ENCODE data around the gene MIR17HG. TPM values are rescaled to one million over a fixed set of nuclear protein-coding genes. Genes with fewer than 3 reads are reported as not detected.
"Not testable (repeated sequence)": the region's sequence is repeated elsewhere in the genome, so short reads cannot be mapped to it uniquely, and the experiment has no call there.

MIR17HG gene
- total RNA-seq, 6 experiments from 2014 or later, result 0.40 to 1.1 (median 0.90) TPM

- no peaks in the 10 kb centered on the region for H3K4me1 Mint-ChIP-seq (ENCODE audit: low read depth)
- no peaks in the 10 kb centered on the region for H3K36me3 Mint-ChIP-seq (ENCODE audit: low read depth)
- no peaks in the 10 kb centered on the region for H3K9me3 Mint-ChIP-seq
Observed at GRCh38 chr13:91313581-91313980, 33.9 kb upstream of the MIR17HG start.

GRCh38 chr13:91314888-91315287 lies 32.6 kb upstream of the MIR17HG start:
- no peaks in the 10 kb centered on the region for H3K4me1 Mint-ChIP-seq (ENCODE audit: low read depth)
- H3K4me3 Mint-ChIP-seq, result no peak overlapping the region
- no peaks in the 10 kb centered on the region for H3K9me3 Mint-ChIP-seq
- no peaks in the 10 kb centered on the region for H3K36me3 Mint-ChIP-seq (ENCODE audit: low read depth)
- no peak for TF ChIP-seq CTCF (IDR thresholded peaks at IDR 0.05)
- no peak for DNase-seq
- peaks cover 5% of the 10 kb centered on the region for H3K27me3 Mint-ChIP-seq (ENCODE audit: insufficient read depth)
- H3K27ac Mint-ChIP-seq, result no peak overlapping the region

More at GRCh38 chr13:91313581-91313980, 33.9 kb upstream of the MIR17HG start:
- Mint-ChIP-seq H3K4me3 (no peak overlapping the region), H3K27me3 (ENCODE audit: insufficient read depth) (no peaks in the 10 kb centered on the region; the same call in 1 of the 2 replicates), H3K27ac (no peak overlapping the region)
- no peak for DNase-seq
- TF ChIP-seq CTCF (IDR thresholded peaks at IDR 0.05), result no peak

DNA sequence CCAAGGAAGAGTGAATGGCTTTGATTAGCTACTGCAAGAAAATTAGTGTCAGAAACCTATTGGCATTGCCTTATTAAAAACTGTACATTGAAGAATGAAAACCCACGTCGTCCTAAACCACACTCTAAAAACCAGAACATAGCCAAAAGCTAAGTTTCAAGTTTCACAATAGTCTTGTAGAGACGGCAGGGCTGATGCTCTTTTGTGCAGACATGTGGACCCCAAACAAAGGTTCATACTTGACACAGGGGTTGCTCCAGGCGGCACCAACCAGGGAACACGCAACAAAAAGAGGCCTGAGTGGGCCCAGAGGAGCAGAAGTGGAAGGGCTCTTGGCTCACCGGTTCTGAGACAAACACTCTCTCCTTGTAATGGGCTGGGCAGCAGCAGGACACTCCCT lies 28.6 kb upstream of the MIR17HG start:
- Mint-ChIP-seq H3K4me1 (ENCODE audit: low read depth) (no peaks in the 10 kb centered on the region), H3K36me3 (ENCODE audit: low read depth) (no peaks in the 10 kb centered on the region), H3K27me3 (ENCODE audit: insufficient read depth) (peaks cover 5% of the 10 kb centered on the region), H3K9me3 (no peaks in the 10 kb centered on the region), H3K4me3 (no peak overlapping the region), H3K27ac (no peak overlapping the region)
- no peak for DNase-seq
- TF ChIP-seq CTCF (IDR thresholded peaks at IDR 0.05), result no peak

- no peak overlapping the region for H3K27ac Mint-ChIP-seq
- TF ChIP-seq CTCF (IDR thresholded peaks at IDR 0.05), result no peak
- H3K36me3 Mint-ChIP-seq (ENCODE audit: low read depth), result no peaks in the 10 kb centered on the region
- H3K4me1 Mint-ChIP-seq (ENCODE audit: low read depth), result no peaks in the 10 kb centered on the region
- peaks cover 5% of the 10 kb centered on the region for H3K27me3 Mint-ChIP-seq (ENCODE audit: insufficient read depth)
- H3K9me3 Mint-ChIP-seq, result no peaks in the 10 kb centered on the region
- no peak overlapping the region for H3K4me3 Mint-ChIP-seq
- no peak for DNase-seq
Observed at GRCh38 chr13:91319996-91320395, 27.5 kb upstream of the MIR17HG start.

DNA sequence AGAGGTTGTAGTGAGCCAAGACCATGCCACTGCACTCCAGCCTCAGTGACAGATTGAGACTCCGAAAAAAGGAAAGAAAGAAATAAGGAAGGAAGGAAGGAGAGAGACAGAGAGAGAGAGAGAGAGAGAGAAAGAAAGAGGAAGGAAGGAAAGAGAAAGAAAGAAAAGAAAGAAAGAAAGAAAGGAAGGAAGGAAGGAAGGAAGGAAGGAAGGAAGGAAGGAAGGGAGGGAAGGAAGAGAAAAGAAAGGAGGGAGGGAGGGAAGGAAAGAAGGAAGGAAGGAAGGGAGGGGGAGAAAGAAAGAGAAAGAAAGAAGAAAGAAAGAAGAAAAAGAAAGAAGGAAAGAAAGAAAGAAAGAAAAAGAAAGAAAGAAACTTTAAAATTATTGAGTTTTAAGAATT lies 26.5 kb upstream of the MIR17HG start:
- H3K27ac Mint-ChIP-seq; H3K9me3 Mint-ChIP-seq; H3K27me3 Mint-ChIP-seq (ENCODE audit: insufficient read depth); H3K36me3 Mint-ChIP-seq (ENCODE audit: low read depth); DNase-seq; H3K4me1 Mint-ChIP-seq (ENCODE audit: low read depth); H3K4me3 Mint-ChIP-seq: not testable (repeated sequence)

- no peaks in the 10 kb centered on the region for H3K36me3 Mint-ChIP-seq (ENCODE audit: low read depth)
- no peak for DNase-seq
- TF ChIP-seq CTCF (IDR thresholded peaks at IDR 0.05), result no peak
- peaks cover 5% of the 10 kb centered on the region; the same call in 1 of the 2 replicates for H3K27me3 Mint-ChIP-seq (ENCODE audit: insufficient read depth)
- H3K4me1 Mint-ChIP-seq (ENCODE audit: low read depth), result no peaks in the 10 kb centered on the region
- H3K27ac Mint-ChIP-seq, result no peak overlapping the region
- no peaks in the 10 kb centered on the region for H3K9me3 Mint-ChIP-seq
- no peak overlapping the region for H3K4me3 Mint-ChIP-seq
Observed at GRCh38 chr13:91323349-91323748, 24.1 kb upstream of the MIR17HG start.
